Activated T-cell treated with anti-CD3 and anti-CD28 coated beads, Interleukin-2, amount 50 U/mL, for 24 hours (primary cell): Measurements from ENCODE around the gene OMA1.
"Not testable (repeated sequence)": the region's sequence is repeated elsewhere in the genome, so short reads cannot be mapped to it uniquely, and the experiment has no call there.

Experiments
- DNase-seq: peaks from one replicate; pipeline ENCODE4 v3.0.0-alpha.2; 2020
- H3K27ac Mint-ChIP-seq: 2 replicates; pipeline ENCODE4 v1.8.0; 2020; ENCODE audit warnings: mild to moderate bottlenecking, mixed read lengths
- H3K27me3 Mint-ChIP-seq: 2 replicates; pipeline ENCODE4 v1.8.0; 2020; ENCODE audit warnings: mixed read lengths
- H3K36me3 Mint-ChIP-seq: 2 replicates; pipeline ENCODE4 v1.8.0; 2020; ENCODE audit warnings: low read depth, mixed read lengths
- H3K4me1 Mint-ChIP-seq: 2 replicates; pipeline ENCODE4 v1.8.0; 2020; ENCODE audit warnings: low read depth, mixed read lengths
- H3K4me3 Mint-ChIP-seq: 2 replicates; pipeline ENCODE4 v1.8.0; 2020; ENCODE audit warnings: mild to moderate bottlenecking, moderate library complexity, mixed read lengths
- H3K9me3 Mint-ChIP-seq: 2 replicates; pipeline ENCODE4 v1.8.0; 2020; ENCODE audit warnings: mixed read lengths

The OMA1 gene

DNA sequence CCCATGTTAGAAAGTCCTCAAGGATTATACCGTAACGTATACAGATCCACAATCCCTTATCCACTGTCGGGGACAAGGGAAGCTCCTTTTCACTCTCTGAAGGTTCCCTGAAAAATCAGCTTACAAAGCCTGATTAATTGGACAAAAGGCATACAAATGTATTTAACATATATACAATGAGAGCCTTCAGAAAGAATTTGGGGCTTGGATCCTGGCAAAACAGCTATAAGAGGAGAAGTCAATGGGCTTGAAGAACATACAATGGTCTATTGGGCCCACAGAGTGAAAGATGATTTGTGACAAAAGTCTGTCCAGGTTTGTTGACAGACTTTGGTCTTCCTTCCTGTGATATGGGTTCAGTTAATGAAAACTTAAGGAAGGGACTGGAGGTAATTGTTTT, 19.8 kb upstream of the OMA1 start:
- no peak overlapping the region for H3K4me3 Mint-ChIP-seq
- peaks cover 2% of the 10 kb centered on the region for H3K9me3 Mint-ChIP-seq
- H3K4me1 Mint-ChIP-seq: no peaks in the 10 kb centered on the region
- no peaks in the 10 kb centered on the region for H3K36me3 Mint-ChIP-seq
- no peak overlapping the region for H3K27ac Mint-ChIP-seq
- H3K27me3 Mint-ChIP-seq: peaks cover 76% of the 10 kb centered on the region
- no peak for DNase-seq

GRCh38 chr1:58563715-58564114, 17.2 kb upstream of the OMA1 start:
- not testable (repeated sequence) for DNase-seq, H3K9me3 Mint-ChIP-seq, H3K36me3 Mint-ChIP-seq, H3K4me1 Mint-ChIP-seq, H3K27ac Mint-ChIP-seq, H3K4me3 Mint-ChIP-seq
- H3K27me3 Mint-ChIP-seq: peaks cover 64% of the 10 kb centered on the region

- H3K36me3 Mint-ChIP-seq: no peaks in the 10 kb centered on the region
- no peak overlapping the region for H3K27ac Mint-ChIP-seq
- H3K27me3 Mint-ChIP-seq: peaks cover 64% of the 10 kb centered on the region
- no peak overlapping the region for H3K4me3 Mint-ChIP-seq
- peaks cover 2% of the 10 kb centered on the region for H3K9me3 Mint-ChIP-seq
- no peaks in the 10 kb centered on the region for H3K4me1 Mint-ChIP-seq
- no peak for DNase-seq
Observed at GRCh38 chr1:58561633-58562032, 15.1 kb upstream of the OMA1 start.

- Mint-ChIP-seq H3K27ac (no peak overlapping the region), H3K36me3 (no peaks in the 10 kb centered on the region), H3K4me1 (no peaks in the 10 kb centered on the region), H3K27me3 (peaks cover 42% of the 10 kb centered on the region), H3K9me3 (no peaks in the 10 kb centered on the region), H3K4me3 (no peak overlapping the region)
- DNase-seq: no peak
Observed at GRCh38 chr1:58555393-58555792, 8.9 kb upstream of the OMA1 start.

- H3K4me3 Mint-ChIP-seq: no peak overlapping the region
- no peaks in the 10 kb centered on the region for H3K36me3 Mint-ChIP-seq
- no peak overlapping the region for H3K27ac Mint-ChIP-seq
- H3K4me1 Mint-ChIP-seq: peaks cover 5% of the 10 kb centered on the region
- no peak for DNase-seq
- peaks cover 21% of the 10 kb centered on the region for H3K27me3 Mint-ChIP-seq
- no peaks in the 10 kb centered on the region for H3K9me3 Mint-ChIP-seq
Observed at GRCh38 chr1:58551186-58552140, 4.9 kb upstream of the OMA1 start.

GRCh38 chr1:58549291-58549690, 2.8 kb upstream of the OMA1 start:
- H3K27me3 Mint-ChIP-seq, DNase-seq, H3K36me3 Mint-ChIP-seq, H3K27ac Mint-ChIP-seq, H3K9me3 Mint-ChIP-seq, H3K4me3 Mint-ChIP-seq: not testable (repeated sequence)
- peaks cover 19% of the 10 kb centered on the region for H3K4me1 Mint-ChIP-seq

GRCh38 chr1:58548371-58548770, 1.8 kb upstream of the OMA1 start:
- H3K36me3 Mint-ChIP-seq: peaks cover 4% of the 10 kb centered on the region
- no peak overlapping the region for H3K4me3 Mint-ChIP-seq
- H3K27ac Mint-ChIP-seq: no peak overlapping the region
- no peaks in the 10 kb centered on the region for H3K9me3 Mint-ChIP-seq
- no peak for DNase-seq
- peaks cover 5% of the 10 kb centered on the region for H3K27me3 Mint-ChIP-seq
- H3K4me1 Mint-ChIP-seq: peaks cover 22% of the 10 kb centered on the region

DNA sequence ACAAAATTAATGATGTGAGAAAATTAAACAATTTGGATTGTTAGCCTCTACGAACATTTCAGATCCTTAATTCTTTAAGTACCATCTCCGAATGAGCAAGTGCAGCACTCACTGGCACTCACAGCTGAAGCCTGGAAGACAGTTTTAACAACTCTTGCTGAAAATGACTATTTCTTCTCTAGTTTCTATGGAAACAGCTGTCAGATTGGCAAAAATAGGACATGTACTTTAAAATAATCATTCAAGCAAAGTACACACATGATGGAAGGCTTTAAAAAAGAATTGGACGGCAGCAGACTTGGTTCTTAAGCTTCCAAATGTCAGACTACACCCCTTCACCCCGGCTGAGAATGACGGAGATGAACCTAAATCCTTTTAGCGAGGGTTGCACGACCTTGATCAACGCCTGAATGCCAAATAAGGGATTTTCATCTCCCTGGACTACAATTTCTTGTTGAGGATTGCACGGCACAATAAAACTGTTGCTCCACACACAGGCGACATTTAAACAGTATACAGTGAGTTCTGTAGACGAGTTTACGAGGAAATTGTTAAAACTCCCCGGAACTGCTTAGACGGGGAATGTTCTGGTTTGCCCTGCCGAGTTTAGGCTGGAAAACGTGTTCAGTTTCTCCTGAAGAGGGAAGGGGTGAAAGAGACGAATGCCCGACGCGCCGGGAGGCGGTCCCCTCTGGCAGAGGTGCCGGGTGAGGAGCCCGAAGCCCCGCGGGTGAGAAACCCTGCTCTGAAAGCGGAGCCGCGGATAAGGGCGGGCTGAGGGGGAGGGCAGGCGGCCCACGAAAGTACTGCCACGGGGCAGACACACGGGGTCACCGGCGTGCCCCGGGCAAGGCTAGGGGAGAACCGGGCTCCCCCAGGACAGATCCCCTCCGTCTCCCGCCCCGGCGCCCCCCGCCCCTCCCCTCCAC, 671 bp downstream of the OMA1 start:
- no peaks in the 10 kb centered on the region for H3K27me3 Mint-ChIP-seq
- H3K9me3 Mint-ChIP-seq: no peaks in the 10 kb centered on the region
- H3K36me3 Mint-ChIP-seq: peaks cover 4% of the 10 kb centered on the region
- H3K27ac Mint-ChIP-seq: peak overlapping the region; percentile 96
- peaks cover 27% of the 10 kb centered on the region for H3K4me1 Mint-ChIP-seq
- peak overlapping the region; percentile 87 for H3K4me3 Mint-ChIP-seq
- DNase-seq: peak; percentile 85

DNA sequence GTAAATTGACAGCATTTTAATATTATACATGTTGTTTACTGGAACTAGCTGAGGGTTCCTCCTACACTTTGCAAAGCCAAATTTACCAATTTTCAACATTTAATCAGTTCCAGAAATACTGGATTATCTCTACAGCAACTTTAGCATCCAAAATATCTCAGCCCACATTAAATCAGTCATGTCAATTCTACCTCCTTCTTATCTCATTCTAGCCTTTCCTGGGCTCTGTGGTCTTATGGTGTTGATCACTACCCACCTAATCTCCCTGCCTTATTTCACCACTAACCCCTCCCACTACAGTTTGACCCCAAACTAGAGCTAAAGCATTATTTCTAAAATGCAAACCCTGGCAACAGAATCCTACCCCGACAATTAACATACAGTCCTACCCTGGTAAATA, 3.3 kb downstream of the OMA1 start:
- Mint-ChIP-seq H3K9me3 (no peaks in the 10 kb centered on the region), H3K4me3 (no peak overlapping the region), H3K27ac (no peak overlapping the region), H3K4me1 (peaks cover 29% of the 10 kb centered on the region), H3K27me3 (no peaks in the 10 kb centered on the region), H3K36me3 (peaks cover 6% of the 10 kb centered on the region)
- no peak for DNase-seq

- Mint-ChIP-seq H3K4me1 (peaks cover 12% of the 10 kb centered on the region), H3K27ac (no peak overlapping the region), H3K27me3 (no peaks in the 10 kb centered on the region), H3K36me3 (peaks cover 2% of the 10 kb centered on the region), H3K9me3 (no peaks in the 10 kb centered on the region), H3K4me3 (no peak overlapping the region)
- DNase-seq: no peak
Observed at GRCh38 chr1:58539553-58539952, 7.0 kb downstream of the OMA1 start.

- H3K27ac Mint-ChIP-seq: no peak overlapping the region
- no peaks in the 10 kb centered on the region for H3K9me3 Mint-ChIP-seq
- H3K27me3 Mint-ChIP-seq: no peaks in the 10 kb centered on the region
- H3K4me3 Mint-ChIP-seq: no peak overlapping the region
- H3K4me1 Mint-ChIP-seq: peaks cover 8% of the 10 kb centered on the region
- H3K36me3 Mint-ChIP-seq: peaks cover 2% of the 10 kb centered on the region
- DNase-seq: no peak
Observed at GRCh38 chr1:58538821-58539220, 7.7 kb downstream of the OMA1 start.

DNA sequence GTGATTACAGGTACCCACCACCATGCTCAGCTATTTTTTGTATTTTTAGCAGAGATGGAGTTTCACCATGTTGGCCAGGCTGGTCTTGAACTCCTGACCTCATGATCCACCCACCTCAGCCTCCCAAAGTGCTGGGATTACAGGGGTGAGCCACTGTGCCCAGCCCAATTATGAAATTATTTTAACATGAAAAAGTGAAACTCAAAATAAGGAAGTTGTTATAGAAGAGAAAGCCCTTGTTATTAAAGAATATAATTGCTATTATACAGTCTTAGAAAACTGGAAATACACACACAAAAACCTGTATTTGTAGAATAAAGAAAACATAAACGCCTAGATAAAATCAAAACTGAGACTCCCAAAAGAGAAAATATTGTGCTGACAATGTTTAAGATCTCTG, 14.7 kb downstream of the OMA1 start:
- H3K4me1 Mint-ChIP-seq: peaks cover 14% of the 10 kb centered on the region
- not testable (repeated sequence) for H3K27ac Mint-ChIP-seq, H3K4me3 Mint-ChIP-seq

GRCh38 chr1:58529284-58529683, 17.2 kb downstream of the OMA1 start:
- H3K9me3 Mint-ChIP-seq: no peaks in the 10 kb centered on the region
- peaks cover 25% of the 10 kb centered on the region for H3K36me3 Mint-ChIP-seq
- no peaks in the 10 kb centered on the region for H3K27me3 Mint-ChIP-seq
- no peak overlapping the region for H3K27ac Mint-ChIP-seq
- peaks cover 22% of the 10 kb centered on the region for H3K4me1 Mint-ChIP-seq
- no peak overlapping the region for H3K4me3 Mint-ChIP-seq
- DNase-seq: no peak

More for the DNA sequence above, 14.7 kb downstream of the OMA1 start:
- DNase-seq, H3K9me3 Mint-ChIP-seq, H3K27me3 Mint-ChIP-seq: not testable (repeated sequence)
- peaks cover 19% of the 10 kb centered on the region for H3K36me3 Mint-ChIP-seq

GRCh38 chr1:58528518-58528917, 18.0 kb downstream of the OMA1 start:
- H3K9me3 Mint-ChIP-seq: no peaks in the 10 kb centered on the region
- no peaks in the 10 kb centered on the region for H3K27me3 Mint-ChIP-seq
- H3K4me1 Mint-ChIP-seq: peaks cover 26% of the 10 kb centered on the region
- H3K36me3 Mint-ChIP-seq: peaks cover 25% of the 10 kb centered on the region
- H3K4me3 Mint-ChIP-seq: no peak overlapping the region
- DNase-seq: no peak
- H3K27ac Mint-ChIP-seq: no peak overlapping the region
